ENCODE data around the gene CRTC3.
A peak's percentile ranks its signal among the peaks of the same experiment; 100 is the strongest.

CRTC3 gene

DNA sequence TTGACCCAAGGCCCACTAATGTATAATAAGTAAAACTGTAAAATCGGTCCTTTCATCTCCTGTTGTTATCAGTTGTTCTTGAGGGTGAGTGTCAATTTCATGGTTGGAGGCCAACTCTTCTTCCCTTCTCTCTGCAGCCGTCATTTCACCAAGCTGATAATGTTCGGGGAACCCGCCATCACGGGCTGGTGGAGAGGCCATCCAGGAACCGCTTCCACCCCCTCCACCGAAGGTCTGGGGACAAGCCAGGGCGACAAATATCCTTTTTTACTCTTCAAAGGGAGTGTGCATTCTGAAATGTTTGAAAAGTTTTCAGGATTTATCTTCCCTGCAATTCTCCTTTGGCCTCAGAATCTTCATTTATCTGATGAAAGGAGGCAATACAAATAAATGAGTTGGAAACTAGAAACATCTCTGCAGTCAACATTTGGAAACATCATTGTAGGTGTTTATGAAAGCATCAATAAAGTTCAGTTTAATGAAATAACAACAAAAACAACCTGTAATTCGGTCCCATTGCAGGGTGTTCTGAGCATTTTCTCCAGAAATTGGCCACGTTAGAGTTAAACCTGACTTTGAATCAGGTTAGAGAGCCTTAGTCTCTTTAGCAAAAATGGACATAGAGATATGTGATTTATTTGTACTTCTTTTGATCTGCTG, 63.9 kb downstream of the CRTC3 start:
- TF ChIP-seq, protein P1, sequence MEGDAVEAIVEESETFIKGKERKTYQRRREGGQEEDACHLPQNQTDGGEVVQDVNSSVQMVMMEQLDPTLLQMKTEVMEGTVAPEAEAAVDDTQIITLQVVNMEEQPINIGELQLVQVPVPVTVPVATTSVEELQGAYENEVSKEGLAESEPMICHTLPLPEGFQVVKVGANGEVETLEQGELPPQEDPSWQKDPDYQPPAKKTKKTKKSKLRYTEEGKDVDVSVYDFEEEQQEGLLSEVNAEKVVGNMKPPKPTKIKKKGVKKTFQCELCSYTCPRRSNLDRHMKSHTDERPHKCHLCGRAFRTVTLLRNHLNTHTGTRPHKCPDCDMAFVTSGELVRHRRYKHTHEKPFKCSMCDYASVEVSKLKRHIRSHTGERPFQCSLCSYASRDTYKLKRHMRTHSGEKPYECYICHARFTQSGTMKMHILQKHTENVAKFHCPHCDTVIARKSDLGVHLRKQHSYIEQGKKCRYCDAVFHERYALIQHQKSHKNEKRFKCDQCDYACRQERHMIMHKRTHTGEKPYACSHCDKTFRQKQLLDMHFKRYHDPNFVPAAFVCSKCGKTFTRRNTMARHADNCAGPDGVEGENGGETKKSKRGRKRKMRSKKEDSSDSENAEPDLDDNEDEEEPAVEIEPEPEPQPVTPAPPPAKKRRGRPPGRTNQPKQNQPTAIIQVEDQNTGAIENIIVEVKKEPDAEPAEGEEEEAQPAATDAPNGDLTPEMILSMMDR (IDR thresholded peaks at IDR 0.05), result no peak
- Histone ChIP-seq H3K9ac (no peak overlapping the region), H3K4me2 (ENCODE audit: low read length) (no peak overlapping the region), H3K79me2 (no peaks in the 10 kb centered on the region), H3K36me3 (ENCODE audit: control insufficient read depth, insufficient read depth, low read length) (no peaks in the 10 kb centered on the region), H3K27ac (no peak overlapping the region), H3K9me3 (ENCODE audit: control insufficient read depth, low read length) (no peaks in the 10 kb centered on the region), H3K27me3 (ENCODE audit: control insufficient read depth, insufficient read depth, low read length) (no peaks in the 10 kb centered on the region), H3K4me3 (ENCODE audit: low read depth, low read length) (no peak overlapping the region), H2AFZ (no peak overlapping the region), H3K4me1 (no peaks in the 10 kb centered on the region)

GRCh38 chr15:90594301-90594738, 64.6 kb downstream of the CRTC3 start:
- Histone ChIP-seq H2AFZ (no peak overlapping the region), H3K9me3 (ENCODE audit: control insufficient read depth, low read length) (no peaks in the 10 kb centered on the region), H3K4me2 (ENCODE audit: low read length) (no peak overlapping the region), H3K27me3 (ENCODE audit: control insufficient read depth, insufficient read depth, low read length) (no peaks in the 10 kb centered on the region), H3K4me1 (no peaks in the 10 kb centered on the region), H3K36me3 (ENCODE audit: control insufficient read depth, insufficient read depth, low read length) (no peaks in the 10 kb centered on the region), H3K9ac (no peak overlapping the region), H3K27ac (peak overlapping the region; percentile 53), H3K79me2 (no peaks in the 10 kb centered on the region), H3K4me3 (ENCODE audit: low read depth, low read length) (no peak overlapping the region)
- TF ChIP-seq, protein P1 (IDR thresholded peaks at IDR 0.05), result no peak

DNA sequence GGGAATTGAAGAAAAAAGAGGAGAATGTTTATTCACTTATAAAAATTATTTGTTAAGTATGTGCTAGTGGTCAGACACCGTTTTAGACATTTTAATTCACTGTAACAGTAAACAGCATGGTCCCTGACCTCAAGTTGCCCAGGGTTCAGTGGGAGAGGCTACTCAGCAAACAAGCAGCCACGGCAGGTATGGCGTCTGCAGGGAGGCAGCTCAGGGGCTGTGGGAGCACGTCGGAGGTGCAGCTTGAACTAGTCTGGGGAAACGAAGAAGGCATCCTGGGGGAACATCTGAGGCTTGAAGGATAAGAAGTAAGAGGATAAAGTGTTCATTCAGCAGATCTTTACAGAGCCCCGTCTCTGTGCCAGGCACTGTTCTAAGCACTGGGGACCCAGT, 66.0 kb downstream of the CRTC3 start:
- Histone ChIP-seq H2AFZ (no peak overlapping the region), H3K27ac (no peak overlapping the region), H3K4me1 (no peaks in the 10 kb centered on the region), H3K36me3 (ENCODE audit: control insufficient read depth, insufficient read depth, low read length) (no peaks in the 10 kb centered on the region), H3K4me3 (ENCODE audit: low read depth, low read length) (no peak overlapping the region), H3K79me2 (no peaks in the 10 kb centered on the region), H3K27me3 (ENCODE audit: control insufficient read depth, insufficient read depth, low read length) (no peaks in the 10 kb centered on the region), H3K9me3 (ENCODE audit: control insufficient read depth, low read length) (no peaks in the 10 kb centered on the region), H3K4me2 (ENCODE audit: low read length) (no peak overlapping the region), H3K9ac (no peak overlapping the region)
- TF ChIP-seq, protein P1 (IDR thresholded peaks at IDR 0.05), result no peak

- no peaks in the 10 kb centered on the region for H3K27me3 ChIP-seq (ENCODE audit: control insufficient read depth, insufficient read depth, low read length)
- no peaks in the 10 kb centered on the region for H3K4me1 ChIP-seq
- no peaks in the 10 kb centered on the region for H3K79me2 ChIP-seq
- peak overlapping the region; percentile 45 for H3K27ac ChIP-seq
- H2AFZ ChIP-seq, result no peak overlapping the region
- no peaks in the 10 kb centered on the region for H3K36me3 ChIP-seq (ENCODE audit: control insufficient read depth, insufficient read depth, low read length)
- no peak overlapping the region for H3K4me2 ChIP-seq (ENCODE audit: low read length)
- no peak overlapping the region for H3K9ac ChIP-seq
- H3K9me3 ChIP-seq (ENCODE audit: control insufficient read depth, low read length), result no peaks in the 10 kb centered on the region
- TF ChIP-seq, protein P1 (IDR thresholded peaks at IDR 0.05), result no peak
- no peak overlapping the region for H3K4me3 ChIP-seq (ENCODE audit: low read depth, low read length)
These were observed 67.2 kb downstream of the CRTC3 start for GRCh38 chr15:90596943-90597342.

DNA sequence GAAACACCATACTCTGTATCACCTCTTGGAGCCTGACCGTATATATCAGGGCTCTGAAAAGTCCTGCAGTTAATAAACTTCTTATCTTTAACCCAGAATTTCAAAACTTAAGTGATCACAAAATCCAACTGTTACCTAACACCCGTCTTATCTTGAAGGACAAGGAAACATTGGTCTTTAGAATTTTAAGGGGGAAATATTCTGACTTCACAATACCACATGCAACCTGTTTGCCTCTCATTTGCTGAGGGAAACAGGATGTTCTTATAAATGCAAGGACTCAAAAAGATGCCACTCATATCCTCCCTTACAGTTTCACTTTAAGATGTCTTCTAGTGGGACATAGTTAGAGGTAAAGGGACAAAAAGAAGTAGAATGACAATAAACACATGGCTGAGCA, 67.9 kb downstream of the CRTC3 start:
- H3K4me1 ChIP-seq, result no peaks in the 10 kb centered on the region

More for the DNA sequence above, 67.9 kb downstream of the CRTC3 start:
- Histone ChIP-seq H3K36me3 (ENCODE audit: control insufficient read depth, insufficient read depth, low read length) (no peaks in the 10 kb centered on the region), H3K27me3 (ENCODE audit: control insufficient read depth, insufficient read depth, low read length) (no peaks in the 10 kb centered on the region), H3K4me2 (ENCODE audit: low read length) (no peak overlapping the region), H3K79me2 (no peaks in the 10 kb centered on the region), H3K27ac (peak overlapping the region; percentile 45), H2AFZ (no peak overlapping the region), H3K9ac (no peak overlapping the region), H3K4me3 (ENCODE audit: low read depth, low read length) (no peak overlapping the region), H3K9me3 (ENCODE audit: control insufficient read depth, low read length) (no peaks in the 10 kb centered on the region)
- TF ChIP-seq, protein P1 (IDR thresholded peaks at IDR 0.05), result no peak

Measured in parathyroid adenoma (tissue), 2 donors.